ENCODE results near the gene IL10RB. TPM values are rescaled to one million over a fixed set of nuclear protein-coding genes. Genes with fewer than 3 reads are reported as not detected.

IL10RB gene
- total RNA-seq, 1 experiment from 2014 or later: 3.1 TPM

- H3K4me1 ChIP-seq (ENCODE audit: insufficient read depth, low read length): peaks cover 5% of the 10 kb centered on the region; the same call in 1 of the 2 replicates
- WGBS (ENCODE audit: extremely low coverage, insufficient read length, low lambda C conversion rate): no CpG with 5 or more reads among the region's 30 CpGs
- no peaks in the 10 kb centered on the region for H3K27me3 ChIP-seq (ENCODE audit: insufficient read depth, low read length)
- peaks cover 5 to 29% (median 15%) of the 10 kb centered on the region in 3 experiments for H3K36me3 Mint-ChIP-seq (ENCODE audit: insufficient read depth in 1 of 3, low read depth in 3 of 3)
- H2BK12ac ChIP-seq (ENCODE audit: insufficient read length, low read depth, low read length): no peak overlapping the region
- no peaks in the 10 kb centered on the region for H3K79me1 ChIP-seq (ENCODE audit: insufficient read depth, low read depth, low read length, poor library complexity, severe bottlenecking)
- no peak overlapping the region for H2BK15ac ChIP-seq (ENCODE audit: low read depth, low read length)
- peak overlapping the region; percentile 83 for H3K4me2 ChIP-seq (ENCODE audit: insufficient read depth, insufficient read length, low read length)
- H3K9me3 ChIP-seq (ENCODE audit: control insufficient read depth, low read depth, low read length): no peaks in the 10 kb centered on the region
- no peak overlapping the region for H4K5ac ChIP-seq (ENCODE audit: insufficient read length, low read depth, low read length)
- peaks cover 18% of the 10 kb centered on the region for H3K27me3 Mint-ChIP-seq (ENCODE audit: low read depth)
- no peak overlapping the region for H2BK120ac ChIP-seq (ENCODE audit: low read depth, low read length, poor library complexity, severe bottlenecking)
- no peak overlapping the region for H3K4ac ChIP-seq (ENCODE audit: low read depth, low read length)
- H3K23me2 ChIP-seq (ENCODE audit: insufficient read length, low read depth, low read length, poor library complexity, severe bottlenecking): peaks cover 13% of the 10 kb centered on the region
- H2BK20ac ChIP-seq (ENCODE audit: low read depth, low read length, poor library complexity, severe bottlenecking): no peak overlapping the region
- no peak overlapping the region for H4K91ac ChIP-seq (ENCODE audit: insufficient read length, low read depth, low read length)
- H4K8ac ChIP-seq (replicated peaks; ENCODE audit: insufficient read length, low read depth, low read length): no peak overlapping the region
- peak overlapping the region in 2 of 3 experiments; percentile 86 to 92; a peak in 2 of 7 replicates for H3K27ac Mint-ChIP-seq
- H3K18ac ChIP-seq (ENCODE audit: insufficient read length, low read depth, low read length): peak overlapping the region; percentile 82
- no peak overlapping the region for H3T11ph ChIP-seq (ENCODE audit: low read length)
- H3K79me2 ChIP-seq (ENCODE audit: insufficient read depth, low read length): no peaks in the 10 kb centered on the region
- DNase-seq: peak; percentile 73
- peak overlapping the region; percentile 61 for H3K9ac ChIP-seq (ENCODE audit: extremely low read depth, insufficient read length, low read length)
- peak overlapping the region; percentile 89 to 92 for H3K4me3 Mint-ChIP-seq
- no peak overlapping the region for H3K23ac ChIP-seq (ENCODE audit: insufficient read length, low read depth, low read length)
- H3K4me1 Mint-ChIP-seq: peaks cover 23 to 31% of the 10 kb centered on the region in 2 experiments
- no peak overlapping the region for H3K56ac ChIP-seq (ENCODE audit: insufficient read length, low read depth, low read length)
- no peaks in the 10 kb centered on the region for H4K20me1 ChIP-seq (ENCODE audit: control insufficient read depth, insufficient read depth, insufficient read length)
- H2BK5ac ChIP-seq (ENCODE audit: insufficient read length, low read length): no peak overlapping the region
- H3K9me3 Mint-ChIP-seq: peaks cover 3 to 7% of the 10 kb centered on the region in 2 experiments; a peak in 3 of 5 replicates
- TF ChIP-seq, protein P1, sequence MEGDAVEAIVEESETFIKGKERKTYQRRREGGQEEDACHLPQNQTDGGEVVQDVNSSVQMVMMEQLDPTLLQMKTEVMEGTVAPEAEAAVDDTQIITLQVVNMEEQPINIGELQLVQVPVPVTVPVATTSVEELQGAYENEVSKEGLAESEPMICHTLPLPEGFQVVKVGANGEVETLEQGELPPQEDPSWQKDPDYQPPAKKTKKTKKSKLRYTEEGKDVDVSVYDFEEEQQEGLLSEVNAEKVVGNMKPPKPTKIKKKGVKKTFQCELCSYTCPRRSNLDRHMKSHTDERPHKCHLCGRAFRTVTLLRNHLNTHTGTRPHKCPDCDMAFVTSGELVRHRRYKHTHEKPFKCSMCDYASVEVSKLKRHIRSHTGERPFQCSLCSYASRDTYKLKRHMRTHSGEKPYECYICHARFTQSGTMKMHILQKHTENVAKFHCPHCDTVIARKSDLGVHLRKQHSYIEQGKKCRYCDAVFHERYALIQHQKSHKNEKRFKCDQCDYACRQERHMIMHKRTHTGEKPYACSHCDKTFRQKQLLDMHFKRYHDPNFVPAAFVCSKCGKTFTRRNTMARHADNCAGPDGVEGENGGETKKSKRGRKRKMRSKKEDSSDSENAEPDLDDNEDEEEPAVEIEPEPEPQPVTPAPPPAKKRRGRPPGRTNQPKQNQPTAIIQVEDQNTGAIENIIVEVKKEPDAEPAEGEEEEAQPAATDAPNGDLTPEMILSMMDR (conservative IDR thresholded peaks at IDR 0.05): peak; percentile 50
- no peak overlapping the region for H2AK5ac ChIP-seq (ENCODE audit: insufficient read length, low read length)
- no peak overlapping the region for H3K27ac ChIP-seq (ENCODE audit: insufficient read length, low read depth, low read length)
- H2AFZ ChIP-seq (ENCODE audit: low read length): no peak overlapping the region
- peak overlapping the region; percentile 89; the same call in 1 of the 2 replicates for H3K14ac ChIP-seq (ENCODE audit: insufficient read depth, low read length)
Measured at GRCh38 chr21:33230545-33231324, 35.4 kb upstream of the IL10RB start.

Measured in H9 (cell line).